Measurements from ENCODE around the gene C2orf72.

GRCh38 chr2:231049286-231050017 lies 12.1 kb downstream of the C2orf72 start:
- TF ChIP-seq CTCF (IDR thresholded peaks at IDR 0.05) (no peak), POLR2A (IDR thresholded peaks at IDR 0.05) (no peak)
